K562 (cell line): ENCODE results near the gene FRMD4A. TPM values are rescaled to one million over a fixed set of nuclear protein-coding genes. Genes with fewer than 3 reads are reported as not detected.

Experiments used
- ATAC-seq: fragments of 200-7000 bp; cut with Tn5 transposase; 3 replicates; pipeline ENCODE4 v1.9.1; 2020; ENCODE audit warnings: moderate library complexity
- BruUV-seq: library from RNA; stranded (reverse); fragments of 400-500 nt; replicated peaks from 2 replicates; lab custom pipeline; 2021; lab: Mats Ljungman, UMichigan
- CTCF ChIA-PET: fragments of 300-600 bp; formaldehyde crosslinking; extraction: SDS; loops from one replicate; lab custom pipeline; 2021; ENCODE audit warnings: low intra/inter-chr PET ratio; lab: Yijun Ruan, JAX
- POLR2A ChIA-PET: fragments of 300-600, 350-650 bp; sonication (Branson Sonifier 250); formaldehyde crosslinking; extraction: SDS; loops from one replicate; lab custom pipeline; 2021; ENCODE audit warnings: antibody characterized with exemption, inconsistent platforms; lab: Yijun Ruan, JAX
- DNase-seq, 4 experiments: peaks; one replicate each; pipeline versions ENCODE4 v3.0.0 to v3.0.0-alpha.2; 2011 to 2018; ENCODE audit warnings: low spot score in 3 of 4, mixed read lengths in 3 of 4; ENCODE audit errors: extremely low read depth in 1 of 4
- FAIRE-seq: peaks from 2 replicates; lab custom pipeline; 2011; peaks lifted over from hg19 to GRCh38; lab: Jason Lieb, UNC
- H2AFZ ChIP-seq: 2 replicates; pipeline ENCODE4 v1.6.0; 2011; ENCODE audit warnings: low read depth, low read length, control low read depth, inconsistent platforms
- H3K27ac ChIP-seq: fragments of 200-600 bp; 3 replicates; pipeline ENCODE4 v1.8.0; 2011; ENCODE audit warnings: low read depth, mild to moderate bottlenecking, control low read depth, inconsistent platforms, low read length, moderate library complexity, mixed read lengths; ENCODE audit errors: extremely low read depth
- H3K27me3 ChIP-seq, 2 experiments: fragments of 300-600 bp in 1 of 2; 2 replicates in 1 of 2; 3 replicates in 1 of 2; pipeline versions ENCODE4 v1.6.0 to v1.8.0; 2011; ENCODE audit warnings: inconsistent platforms in 2 of 2, low read length in 2 of 2, mild to moderate bottlenecking in 1 of 2, mixed read lengths in 1 of 2, moderate library complexity in 1 of 2; ENCODE audit not compliant: control insufficient read depth in 2 of 2, insufficient read depth in 2 of 2
- H3K36me3 ChIP-seq: fragments of 300-600 bp; 3 replicates; pipeline ENCODE4 v1.8.0; 2011; ENCODE audit warnings: mild to moderate bottlenecking, low read length, inconsistent platforms; ENCODE audit not compliant: control insufficient read depth, insufficient read depth
- H3K4me1 ChIP-seq, 2 experiments: fragments of 200-600 bp in 1 of 2; replicated peaks in 1 of 2; 2 replicates in 1 of 2; 3 replicates in 1 of 2; pipeline versions ENCODE4 v1.5.1 to v1.8.0; 2011; ENCODE audit warnings: inconsistent platforms in 2 of 2, low read length in 2 of 2, mild to moderate bottlenecking in 1 of 2, mixed read lengths in 1 of 2, moderate library complexity in 1 of 2; ENCODE audit not compliant: control insufficient read depth in 2 of 2, insufficient read depth in 2 of 2
- H3K4me2 ChIP-seq: 2 replicates; pipeline ENCODE4 v1.6.1; 2011; ENCODE audit warnings: low read length, control low read depth, inconsistent platforms, mixed read lengths; ENCODE audit not compliant: insufficient read depth
- H3K4me3 ChIP-seq: fragments of 200-600 bp; sonication (generic), shearing (Covaris generic); 2 replicates; pipeline ENCODE4 v1.5.1; 2016; ENCODE audit warnings: control low read depth, inconsistent platforms
- H3K79me2 ChIP-seq: fragments of 200-600 bp; 3 replicates; pipeline ENCODE4 v1.8.0; 2011; ENCODE audit warnings: low read length, inconsistent platforms; ENCODE audit not compliant: control insufficient read depth, insufficient read depth
- H3K9ac ChIP-seq, 2 experiments: 2 replicates each; pipeline versions ENCODE4 v1.6.0 to v1.6.1; 2011; ENCODE audit warnings: low read depth in 2 of 2, low read length in 2 of 2, control low read depth in 1 of 2, inconsistent platforms in 1 of 2, mild to moderate bottlenecking in 1 of 2, mixed read lengths in 1 of 2; ENCODE audit not compliant: insufficient read depth in 1 of 2
- H3K9me1 ChIP-seq: one replicate; pipeline ENCODE4 v1.6.0; 2011; ENCODE audit warnings: inconsistent platforms, mild to moderate bottlenecking, low read length, moderate library complexity; ENCODE audit not compliant: control insufficient read depth, insufficient read depth
- H3K9me3 ChIP-seq: replicated peaks from 2 replicates; pipeline ENCODE4 v1.5.1; 2011; ENCODE audit warnings: low read depth, low read length, inconsistent platforms; ENCODE audit not compliant: control insufficient read depth, insufficient read depth
- H4K20me1 ChIP-seq: replicated peaks from 2 replicates; pipeline ENCODE4 v1.6.1; 2011; ENCODE audit warnings: low read length, inconsistent platforms, mixed read lengths; ENCODE audit not compliant: control insufficient read depth, insufficient read depth
- BCOR ChIP-seq: fragments of 450-650 bp; IDR thresholded peaks from 2 replicates; pipeline ENCODE4 v1.6.1; 2016
- BRCA1 ChIP-seq, 2 experiments: fragments of 450-650 bp in 1 of 2; sonication (generic) in 1 of 2; formaldehyde crosslinking in 1 of 2; IDR thresholded peaks; 2 replicates each; pipeline versions ENCODE4 v1.5.0 to v1.6.1; 2017 to 2020; ENCODE audit warnings: mild to moderate bottlenecking in 1 of 2, missing genetic modification reagents in 1 of 2
- GATAD2A ChIP-seq: fragments of 450-650 bp; IDR thresholded peaks from 2 replicates; pipeline ENCODE4 v1.6.1; 2017
- HNRNPH1 ChIP-seq: fragments of 200-400 bp; formaldehyde crosslinking; optimal IDR thresholded peaks from 2 replicates; pipeline ENCODE3; 2017; ENCODE audit warnings: low read depth, mild to moderate bottlenecking, low read length, moderate library complexity
- NR3C1 ChIP-seq: sonication (generic); formaldehyde crosslinking; IDR thresholded peaks from 2 replicates; pipeline ENCODE4 v1.8.1; 2022; ENCODE audit warnings: missing genetic modification reagents
- PRPF4 ChIP-seq: fragments of 200-400 bp; formaldehyde crosslinking; IDR thresholded peaks from one replicate; pipeline ENCODE4 v1.6.1; 2017; ENCODE audit warnings: low read length, low read depth, mild to moderate bottlenecking; ENCODE audit not compliant: insufficient read depth, poor library complexity, severe bottlenecking
- SETDB1 ChIP-seq: IDR thresholded peaks from one replicate; pipeline ENCODE4 v1.6.1; 2012; ENCODE audit warnings: low read length, control low read depth, inconsistent platforms
- ZFP36 ChIP-seq: fragments of 150-350 bp; IDR thresholded peaks from 2 replicates; pipeline ENCODE4 v1.6.1; 2018; ENCODE audit warnings: low read length, low read depth; ENCODE audit not compliant: partially characterized antibody
- ZNF143 ChIP-seq: sonication (generic); formaldehyde crosslinking; IDR thresholded peaks from 2 replicates; pipeline ENCODE4 v1.9.0; 2022; ENCODE audit warnings: mild to moderate bottlenecking, missing genetic modification reagents
- ZNF431 ChIP-seq: sonication (generic); formaldehyde crosslinking; IDR thresholded peaks from 2 replicates; pipeline ENCODE4 v1.8.0; 2022; ENCODE audit warnings: mild to moderate bottlenecking, missing genetic modification reagents
- ZNF707 ChIP-seq: fragments of 250-450 bp; sonication (Bioruptor Pico); conservative IDR thresholded peaks from 2 replicates; pipeline ENCODE4 v1.8.0; 2022; ENCODE audit warnings: inconsistent platforms, mild to moderate bottlenecking, moderate library complexity
- WGBS: fragments of 100-300 bp; shearing (Covaris generic); methylation state at CpG from one replicate; pipeline ENCODE4 v1.1.6; 2016; ENCODE audit warnings: low coverage, mixed read lengths; ENCODE audit not compliant: insufficient coverage; ENCODE audit errors: missing lambda C conversion rate; 5-methylcytosine and 5-hydroxymethylcytosine counted together
- in situ Hi-C: fragments of 300-500 bp; cut with MboI; formaldehyde crosslinking; loops from 4 replicates; pipeline ENCODE4 v1.15.0; 2018; ENCODE audit warnings: inconsistent platforms, mixed read lengths
- intact Hi-C: fragments of 100-400 bp; cut with micrococcal nuclease; formaldehyde crosslinking; loops from 2 replicates; pipeline ENCODE4 v1.14.2; 2022
- polyA plus RNA-seq, 8 experiments: library from polyadenylated mRNA; depleted of rRNA in 4 of 8; stranded (reverse) in 5 of 8; unstranded in 3 of 8; fragments of >200 nt; fragmentation: Nextera tagmentation in 2 of 8; fragmentation: Illumina TruSeq in 1 of 8; extraction: Ambion mirVana in 2 of 8; extraction: Trizol in 1 of 8; gene quantifications; 2 replicates each; pipeline versions ENCODE4 v1.2.1 to v1.2.3, GENCODE V29; 2011 to 2014; ENCODE audit warnings: inconsistent platforms in 1 of 8, missing spikeins in 1 of 8
- total RNA-seq, 7 experiments: library from RNA; depleted of rRNA in 6 of 7; stranded (reverse); fragments of >200 nt in 6 of 7; fragmentation: Illumina TruSeq in 2 of 7; extraction: Trizol in 2 of 7; gene quantifications; 2 replicates each; pipeline versions ENCODE4 v1.2.1 to v1.2.3, GENCODE V29; 2011 to 2021; ENCODE audit warnings: low replicate concordance in 1 of 7
- TF ChIP-seq, protein P1 (sequence below): fragments of 450-650 bp; formaldehyde crosslinking; conservative IDR thresholded peaks from 2 replicates; pipeline ENCODE4 v1.4.0; 2022; ENCODE audit warnings: mild to moderate bottlenecking, missing genetic modification characterization
- TF ChIP-seq, protein P2 (sequence below), 2 experiments: IDR thresholded peaks in 1 of 2; conservative IDR thresholded peaks in 1 of 2; 2 replicates each; pipeline ENCODE4 v1.6.1; 2016; ENCODE audit warnings: low read depth in 2 of 2, mild to moderate bottlenecking in 1 of 2, missing compliant biosample characterization in 1 of 2, missing genetic modification characterization in 1 of 2, moderate library complexity in 1 of 2

FRMD4A gene
- total and polyA plus RNA-seq, 9 of the 15 experiments (the other 6 are each of a cell fraction or from before 2014, with no cell fraction given) = 0.80 to 5.2 (median 3.0) TPM

DNA sequence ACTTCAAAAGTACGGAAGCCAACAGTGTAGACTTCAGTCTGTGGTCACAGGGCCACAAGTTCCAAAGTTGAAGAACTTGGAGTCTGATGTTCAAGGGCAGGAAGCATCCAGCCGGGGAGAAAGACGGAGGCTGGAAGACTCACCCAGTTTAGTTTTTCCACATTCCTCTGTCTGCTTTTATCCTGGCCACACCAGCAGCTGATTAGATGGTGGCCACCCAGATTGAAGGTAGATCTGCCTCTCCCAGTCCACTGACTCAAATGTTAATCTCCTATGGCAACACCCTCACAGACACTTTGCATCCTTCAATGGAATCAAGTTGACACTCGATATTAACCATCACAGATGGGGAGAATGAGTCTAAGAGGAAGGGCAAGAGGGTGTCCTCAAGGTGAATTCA is 19.3 kb upstream of the FRMD4A start:
- Histone ChIP-seq H3K9me1 (no peaks in the 10 kb centered on the region), H2AFZ (no peak overlapping the region), H3K27ac (no peak overlapping the region), H4K20me1 (no peaks in the 10 kb centered on the region), H3K4me2 (no peak overlapping the region), H3K4me1 (no peaks in the 10 kb centered on the region), H3K9me3 (no peaks in the 10 kb centered on the region), H3K79me2 (no peaks in the 10 kb centered on the region)
- BruUV-seq = no TSS peak
- TF ChIP-seq ZNF431 (CRISPR knock-in tag) (no peak), BRCA1 (IDR thresholded peaks at IDR 0.05) (no peak), BRCA1 (CRISPR knock-in tag; IDR thresholded peaks at IDR 0.05) (no peak), GATAD2A (no peak), ZFP36 (no peak), BCOR (no peak), PRPF4 (no peak), SETDB1 (no peak), ZNF143 (CRISPR knock-in tag) (no peak), HNRNPH1 (no peak), NR3C1 (CRISPR knock-in tag) (no peak), ZNF707 (CRISPR knock-in tag) (no peak)
- TF ChIP-seq, protein P1, sequence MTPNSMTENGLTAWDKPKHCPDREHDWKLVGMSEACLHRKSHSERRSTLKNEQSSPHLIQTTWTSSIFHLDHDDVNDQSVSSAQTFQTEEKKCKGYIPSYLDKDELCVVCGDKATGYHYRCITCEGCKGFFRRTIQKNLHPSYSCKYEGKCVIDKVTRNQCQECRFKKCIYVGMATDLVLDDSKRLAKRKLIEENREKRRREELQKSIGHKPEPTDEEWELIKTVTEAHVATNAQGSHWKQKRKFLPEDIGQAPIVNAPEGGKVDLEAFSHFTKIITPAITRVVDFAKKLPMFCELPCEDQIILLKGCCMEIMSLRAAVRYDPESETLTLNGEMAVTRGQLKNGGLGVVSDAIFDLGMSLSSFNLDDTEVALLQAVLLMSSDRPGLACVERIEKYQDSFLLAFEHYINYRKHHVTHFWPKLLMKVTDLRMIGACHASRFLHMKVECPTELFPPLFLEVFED = no peak
- TF ChIP-seq, protein P2, sequence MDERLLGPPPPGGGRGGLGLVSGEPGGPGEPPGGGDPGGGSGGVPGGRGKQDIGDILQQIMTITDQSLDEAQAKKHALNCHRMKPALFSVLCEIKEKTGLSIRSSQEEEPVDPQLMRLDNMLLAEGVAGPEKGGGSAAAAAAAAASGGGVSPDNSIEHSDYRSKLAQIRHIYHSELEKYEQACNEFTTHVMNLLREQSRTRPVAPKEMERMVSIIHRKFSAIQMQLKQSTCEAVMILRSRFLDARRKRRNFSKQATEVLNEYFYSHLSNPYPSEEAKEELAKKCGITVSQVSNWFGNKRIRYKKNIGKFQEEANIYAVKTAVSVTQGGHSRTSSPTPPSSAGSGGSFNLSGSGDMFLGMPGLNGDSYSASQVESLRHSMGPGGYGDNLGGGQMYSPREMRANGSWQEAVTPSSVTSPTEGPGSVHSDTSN (CRISPR knock-in tag; IDR thresholded peaks at IDR 0.05; ENCODE audit: low read depth) = no peak
- TF ChIP-seq, protein P2 (tag; conservative IDR thresholded peaks at IDR 0.05; ENCODE audit: low read depth) = no peak
- TF ChIP-seq, all 486 proteins: peak for 0
- ATAC-seq = no peak
- POLR2A ChIA-PET = interaction anchor here (0.7 kb wide), 1 partner anchor 27 kb away, joined by 3 read pairs; no protein-coding TSS in a partner anchor
- no peak for FAIRE-seq
- Histone ChIP-seq H3K4me3 (no peak overlapping the region), H3K27me3 (peaks cover 0 to 8% of the 10 kb centered on the region in 2 experiments; a peak in 3 of 5 replicates), H3K9ac (no peak overlapping the region), H3K36me3 (no peaks in the 10 kb centered on the region)
- no peak for DNase-seq
- 0% methylated on average over 4 of the region's 4 CpGs for WGBS
- intact Hi-C loops (no loop called here), in situ Hi-C loops (no loop called here)
- CTCF ChIA-PET = no interaction called here
